GM20000 (cell line): ENCODE data around the gene OSBPL6.

Experiments
- DNase-seq: peaks from one replicate; pipeline ENCODE4 v3.0.0; 2012; ENCODE audit warnings: low spot score
- CTCF ChIP-seq: IDR thresholded peaks from 2 replicates; pipeline ENCODE4 v1.5.1; 2012; ENCODE audit warnings: mild to moderate bottlenecking, control low read depth; ENCODE audit errors: extremely low read depth, missing control alignments

The OSBPL6 gene

GRCh38 chr2:178238154-178238521 lies 43.8 kb downstream of the OSBPL6 start:
- no peak for DNase-seq
- no peak for TF ChIP-seq CTCF

- DNase-seq: no peak
- TF ChIP-seq CTCF: no peak
Observed at GRCh38 chr2:178238750-178239149, 44.4 kb downstream of the OSBPL6 start.

DNA sequence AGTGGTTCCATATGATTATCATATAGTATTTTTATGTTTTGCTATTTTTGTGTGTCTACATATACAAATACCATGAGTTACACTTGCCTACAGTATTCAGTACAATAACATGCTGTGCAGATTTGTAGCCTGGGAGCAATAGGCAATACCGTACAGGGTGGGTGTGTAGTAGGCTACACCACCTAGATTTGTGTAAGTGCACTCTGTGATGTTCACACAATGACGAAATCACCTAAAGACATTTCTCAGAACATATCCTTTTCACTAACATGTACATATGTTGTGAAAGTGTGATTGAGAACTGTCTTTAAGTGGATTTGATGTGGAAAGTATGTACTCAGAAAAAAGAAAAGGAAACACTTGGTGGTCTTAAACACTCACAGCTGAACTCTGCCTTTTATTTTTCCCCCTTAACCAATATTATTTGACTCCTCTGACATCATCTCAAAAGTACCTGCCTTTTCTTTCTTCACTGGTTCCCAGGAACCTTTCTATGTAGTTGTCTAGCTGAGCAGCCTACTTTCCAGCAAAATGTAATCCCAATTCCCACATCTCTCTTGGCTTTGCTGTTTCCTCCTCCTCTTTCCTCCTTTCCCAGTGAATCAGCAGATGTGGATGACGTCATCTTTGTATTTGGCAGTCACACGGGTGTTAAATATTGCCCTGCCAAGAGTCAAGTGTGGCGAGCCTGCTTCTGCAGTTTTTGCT lies 47.7 kb downstream of the OSBPL6 start:
- TF ChIP-seq CTCF: no peak
- DNase-seq: no peak

- no peak for DNase-seq
- TF ChIP-seq CTCF: no peak
Observed at GRCh38 chr2:178242552-178242883, 48.2 kb downstream of the OSBPL6 start.

GRCh38 chr2:178243961-178244360 lies 49.6 kb downstream of the OSBPL6 start:
- no peak for DNase-seq
- TF ChIP-seq CTCF: no peak

DNA sequence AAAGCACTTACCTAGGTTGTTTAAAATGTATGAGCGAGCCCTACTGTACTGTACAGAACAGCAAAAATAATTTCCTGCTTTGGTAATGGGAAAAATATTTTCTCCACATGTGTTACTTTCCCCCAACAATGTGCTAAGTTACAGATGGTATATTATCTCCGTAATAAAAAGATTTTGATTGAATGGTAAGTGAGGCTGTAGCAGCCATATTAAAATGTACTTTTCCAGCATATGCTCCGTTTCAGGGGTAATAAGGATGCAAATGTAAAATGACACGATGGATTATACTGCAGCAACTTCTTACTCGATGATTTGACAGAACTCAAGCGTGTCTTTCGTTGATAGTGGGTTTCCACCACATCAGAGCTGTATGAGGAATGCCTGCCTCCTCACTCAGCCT lies 50.5 kb downstream of the OSBPL6 start:
- DNase-seq: no peak
- no peak for TF ChIP-seq CTCF

GRCh38 chr2:178246696-178247095 lies 52.4 kb downstream of the OSBPL6 start:
- no peak for TF ChIP-seq CTCF
- DNase-seq: no peak
